OCI-LY3 (cell line): ENCODE measurements around the gene SSRP1.

ENCODE experiments used
- H2AFZ ChIP-seq: fragments of 200-600, 300-600 bp; shearing (Covaris generic); 2 replicates; pipeline ENCODE4 v1.6.0; 2014; ENCODE audit warnings: antibody characterized with exemption, low read depth, low read length
- H3K27ac ChIP-seq: fragments of 200-600, 300-600 bp; sonication (generic); 2 replicates; pipeline ENCODE4 v1.5.1; 2014; ENCODE audit warnings: mild to moderate bottlenecking, low read length, moderate library complexity, mixed read lengths
- H3K27me3 ChIP-seq: fragments of 200-600, 300-600 bp; sonication (generic); 2 replicates; pipeline ENCODE4 v1.6.1; 2014; ENCODE audit warnings: low read depth, low read length, mixed read lengths
- H3K36me3 ChIP-seq: fragments of 200-600, 300-600 bp; sonication (generic); replicated peaks from 2 replicates; pipeline ENCODE3; 2014; ENCODE audit warnings: low read depth, low read length, mixed read lengths
- H3K4me1 ChIP-seq: fragments of 300-600, 200-600 bp; sonication (generic); 2 replicates; pipeline ENCODE4 v1.6.1; 2014; ENCODE audit warnings: low read length, mixed read lengths
- H3K4me2 ChIP-seq: fragments of 200-600, 300-600 bp; sonication (generic); 2 replicates; pipeline ENCODE4 v1.6.1; 2014; ENCODE audit warnings: low read length, mixed read lengths
- H3K4me3 ChIP-seq: fragments of 300-600, 200-600 bp; sonication (generic); 2 replicates; pipeline ENCODE4 v1.5.1; 2014; ENCODE audit warnings: antibody characterized with exemption, mild to moderate bottlenecking, low read length, moderate library complexity
- H3K79me2 ChIP-seq: fragments of 300-600, 200-600 bp; shearing (Covaris generic); 2 replicates; pipeline ENCODE4 v1.6.1; 2014; ENCODE audit warnings: mild to moderate bottlenecking, low read length, mixed read lengths
- H3K9ac ChIP-seq: fragments of 300-600, 200-600 bp; shearing (Covaris generic); 2 replicates; pipeline ENCODE4 v1.6.0; 2014; ENCODE audit warnings: mild to moderate bottlenecking, low read length, moderate library complexity
- H3K9me3 ChIP-seq: fragments of 200-600, 300-600 bp; shearing (Covaris generic); 2 replicates; pipeline ENCODE4 v1.6.1; 2014; ENCODE audit warnings: low read length, mixed read lengths; ENCODE audit not compliant: insufficient read depth
- H4K20me1 ChIP-seq: fragments of 200-600, 300-600 bp; sonication (generic); 2 replicates; pipeline ENCODE4 v1.6.1; 2016; ENCODE audit warnings: low read length, mixed read lengths; ENCODE audit not compliant: insufficient read depth
- EZH2phosphoT487 ChIP-seq: fragments of 200-600 bp; shearing (Covaris generic); IDR thresholded peaks from 2 replicates; pipeline ENCODE4 v1.6.1; 2018; ENCODE audit warnings: antibody characterized with exemption, mixed run types, low read depth
- TF ChIP-seq, protein P1 (sequence below): fragments of 200-600, 300-600 bp; sonication (generic); IDR thresholded peaks from 2 replicates; pipeline ENCODE4 v1.5.1; 2014; ENCODE audit warnings: antibody characterized with exemption, low read length, low read depth

The SSRP1 gene

DNA sequence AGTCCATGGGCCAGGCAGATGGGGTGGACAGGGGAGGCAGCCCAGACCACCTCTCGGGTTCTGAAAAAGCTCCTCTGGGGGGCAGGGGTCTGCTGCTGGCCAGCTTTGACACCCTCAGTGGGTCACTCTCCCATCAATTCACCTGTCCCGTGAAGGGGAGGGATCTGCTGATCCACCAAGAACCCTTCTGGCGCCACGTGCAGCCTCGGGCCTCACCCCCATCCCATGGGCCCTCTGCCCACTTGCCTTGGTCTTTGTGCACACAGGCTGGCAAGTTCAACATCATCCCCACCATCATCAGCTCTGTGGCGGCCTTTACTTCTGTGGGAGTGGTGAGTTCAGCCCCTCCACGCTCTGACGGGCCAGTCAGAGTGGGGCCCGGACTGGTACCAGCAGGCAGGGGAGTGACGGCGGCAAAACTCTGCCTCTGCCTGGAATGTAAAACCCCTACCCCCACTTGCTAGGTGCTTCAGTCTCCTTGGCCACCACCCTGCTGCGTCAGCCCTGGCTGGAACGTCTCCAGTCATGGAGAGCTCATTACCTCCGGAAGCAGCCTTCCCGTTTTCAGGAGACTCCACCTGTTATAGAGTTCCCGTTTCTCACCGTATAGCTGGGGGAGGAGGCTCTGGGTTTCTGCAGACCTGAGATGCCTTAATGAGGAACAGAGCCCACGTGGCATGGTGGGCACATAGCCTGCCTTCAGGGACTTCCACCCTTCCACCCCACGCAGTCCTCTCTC is 32.6 kb upstream of the SSRP1 start:
- H3K4me2 ChIP-seq: no peak overlapping the region

DNA sequence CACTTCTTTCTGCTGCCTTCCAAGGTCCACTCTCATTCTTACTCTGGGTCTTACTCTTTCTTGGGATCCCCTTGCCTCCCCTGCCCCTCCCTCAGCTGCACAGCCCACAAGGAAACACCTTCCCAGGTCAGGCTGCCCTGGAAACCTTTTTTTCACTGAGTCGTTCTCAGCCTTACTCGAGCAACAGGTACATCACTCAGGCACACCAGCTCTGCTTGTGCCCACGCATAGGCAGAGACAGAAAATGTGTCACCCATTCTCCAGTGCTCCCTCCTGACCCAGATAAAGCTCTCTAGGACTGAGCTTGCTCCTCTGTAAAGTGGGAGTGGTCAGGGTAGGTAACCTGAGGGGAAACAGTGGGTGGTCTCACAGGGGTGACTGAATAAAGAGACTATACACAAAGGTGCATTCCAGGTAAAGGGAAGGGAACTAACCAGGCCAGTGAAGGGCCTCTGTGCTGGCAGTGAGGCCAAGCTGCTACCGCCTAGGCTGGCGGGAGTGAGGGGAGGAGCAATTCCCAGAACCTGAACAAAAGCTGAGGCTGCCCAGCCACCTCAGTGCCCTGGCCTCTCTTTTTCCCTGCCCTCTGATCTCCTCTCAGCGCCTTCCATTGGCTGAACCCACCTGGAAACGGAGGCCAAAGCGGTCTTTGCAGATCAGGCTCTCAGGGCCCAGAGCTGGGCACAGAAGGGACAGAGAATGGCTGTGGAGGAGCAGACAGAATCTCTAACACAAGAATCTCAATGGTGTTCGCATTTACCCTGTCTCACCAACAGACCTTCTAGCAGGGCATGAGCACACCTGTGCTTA is 29.4 kb upstream of the SSRP1 start:
- no peaks in the 10 kb centered on the region for H3K36me3 ChIP-seq
- H3K9me3 ChIP-seq: no peaks in the 10 kb centered on the region
- H3K27ac ChIP-seq: no peak overlapping the region
- no peak overlapping the region for H3K4me2 ChIP-seq
- no peaks in the 10 kb centered on the region for H4K20me1 ChIP-seq
- H3K27me3 ChIP-seq: no peaks in the 10 kb centered on the region
- H3K79me2 ChIP-seq: no peaks in the 10 kb centered on the region
- H3K4me3 ChIP-seq: no peak overlapping the region
- peaks cover 14% of the 10 kb centered on the region for H3K4me1 ChIP-seq
- no peak overlapping the region for H2AFZ ChIP-seq
- TF ChIP-seq, protein P1, sequence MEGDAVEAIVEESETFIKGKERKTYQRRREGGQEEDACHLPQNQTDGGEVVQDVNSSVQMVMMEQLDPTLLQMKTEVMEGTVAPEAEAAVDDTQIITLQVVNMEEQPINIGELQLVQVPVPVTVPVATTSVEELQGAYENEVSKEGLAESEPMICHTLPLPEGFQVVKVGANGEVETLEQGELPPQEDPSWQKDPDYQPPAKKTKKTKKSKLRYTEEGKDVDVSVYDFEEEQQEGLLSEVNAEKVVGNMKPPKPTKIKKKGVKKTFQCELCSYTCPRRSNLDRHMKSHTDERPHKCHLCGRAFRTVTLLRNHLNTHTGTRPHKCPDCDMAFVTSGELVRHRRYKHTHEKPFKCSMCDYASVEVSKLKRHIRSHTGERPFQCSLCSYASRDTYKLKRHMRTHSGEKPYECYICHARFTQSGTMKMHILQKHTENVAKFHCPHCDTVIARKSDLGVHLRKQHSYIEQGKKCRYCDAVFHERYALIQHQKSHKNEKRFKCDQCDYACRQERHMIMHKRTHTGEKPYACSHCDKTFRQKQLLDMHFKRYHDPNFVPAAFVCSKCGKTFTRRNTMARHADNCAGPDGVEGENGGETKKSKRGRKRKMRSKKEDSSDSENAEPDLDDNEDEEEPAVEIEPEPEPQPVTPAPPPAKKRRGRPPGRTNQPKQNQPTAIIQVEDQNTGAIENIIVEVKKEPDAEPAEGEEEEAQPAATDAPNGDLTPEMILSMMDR: no peak
- TF ChIP-seq EZH2phosphoT487: no peak
- no peak overlapping the region for H3K9ac ChIP-seq

More for the DNA sequence above, 32.6 kb upstream of the SSRP1 start:
- H3K79me2 ChIP-seq: no peaks in the 10 kb centered on the region
- H2AFZ ChIP-seq: no peak overlapping the region
- H3K4me3 ChIP-seq: no peak overlapping the region
- no peaks in the 10 kb centered on the region for H3K27me3 ChIP-seq
- no peak overlapping the region for H3K9ac ChIP-seq
- peaks cover 38% of the 10 kb centered on the region for H3K4me1 ChIP-seq
- no peaks in the 10 kb centered on the region for H3K36me3 ChIP-seq
- no peak for TF ChIP-seq EZH2phosphoT487
- TF ChIP-seq, protein P1: no peak
- H4K20me1 ChIP-seq: no peaks in the 10 kb centered on the region
- no peaks in the 10 kb centered on the region for H3K9me3 ChIP-seq
- no peak overlapping the region for H3K27ac ChIP-seq

DNA sequence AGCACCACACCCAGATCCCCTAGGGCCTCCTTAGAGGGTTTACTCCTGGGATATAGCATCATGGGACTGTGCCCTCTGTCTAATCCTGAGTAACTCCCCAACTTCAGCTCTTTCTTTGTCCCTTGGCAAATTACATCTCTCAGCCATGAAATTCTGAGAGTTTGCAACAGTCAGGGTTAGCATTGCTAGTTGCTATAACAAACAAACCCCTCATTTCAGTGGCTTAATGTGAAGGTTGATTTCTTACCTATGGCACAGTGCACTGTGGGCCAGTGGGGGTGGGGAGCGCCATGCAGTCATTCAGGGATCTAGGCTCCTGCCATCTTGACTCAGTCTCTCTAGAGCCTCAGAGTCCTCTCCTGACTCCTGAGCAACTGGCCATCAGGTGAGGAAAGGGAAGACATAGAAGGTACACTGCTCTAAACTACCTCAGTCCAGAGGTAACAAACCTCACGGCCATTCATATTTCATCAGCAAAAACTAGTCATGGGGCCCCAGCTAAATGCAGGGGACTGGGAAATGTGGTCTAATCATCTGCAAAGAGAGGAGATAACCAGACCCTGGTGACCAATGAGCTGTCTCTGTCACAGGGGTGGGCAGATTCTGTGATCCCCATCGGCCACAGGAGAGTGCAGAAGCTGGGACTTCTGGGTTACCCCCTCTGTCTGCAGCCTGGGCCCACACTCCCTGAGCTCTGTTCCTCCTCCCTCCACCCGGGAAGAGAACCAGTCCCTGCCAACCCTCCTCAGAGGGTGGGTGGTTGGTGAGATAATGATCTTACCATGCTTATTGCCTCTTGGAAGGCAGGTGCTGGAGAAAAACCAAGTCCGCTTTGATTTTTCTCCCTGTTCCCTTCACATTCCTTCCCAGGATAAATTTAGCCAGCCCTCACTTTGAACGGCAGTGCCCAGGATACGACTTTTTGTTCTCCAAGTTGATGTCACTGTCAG is 27.7 kb upstream of the SSRP1 start:
- Histone ChIP-seq H3K36me3 (no peaks in the 10 kb centered on the region), H3K9ac (no peak overlapping the region), H3K4me2 (no peak overlapping the region), H2AFZ (no peak overlapping the region), H4K20me1 (no peaks in the 10 kb centered on the region), H3K27me3 (no peaks in the 10 kb centered on the region), H3K4me3 (no peak overlapping the region), H3K27ac (no peak overlapping the region), H3K4me1 (peaks cover 19% of the 10 kb centered on the region), H3K9me3 (no peaks in the 10 kb centered on the region), H3K79me2 (no peaks in the 10 kb centered on the region)
- TF ChIP-seq, protein P1: no peak
- TF ChIP-seq EZH2phosphoT487: no peak
